GM12878 (cell line): ENCODE data around the gene GCM1.
"Not testable (repeated sequence)": the region's sequence is repeated elsewhere in the genome, so short reads cannot be mapped to it uniquely, and the experiment has no call there.

Source experiments
- ATF3 ChIP-seq: IDR thresholded peaks from 2 replicates; pipeline ENCODE4 v1.6.1; 2011; ENCODE audit warnings: low read depth, mild to moderate bottlenecking, low read length, moderate library complexity, borderline replicate concordance; ENCODE audit errors: extremely low read depth
- CTCF ChIP-seq, 3 experiments: IDR thresholded peaks in 2 of 3; conservative IDR thresholded peaks in 1 of 3; 2 replicates each; pipeline ENCODE4 v1.5.1; 2011; ENCODE audit warnings: low read depth in 3 of 3, low read length in 3 of 3, mild to moderate bottlenecking in 3 of 3, control low read depth in 2 of 3, moderate library complexity in 2 of 3, inconsistent platforms in 1 of 3, mixed read lengths in 1 of 3; ENCODE audit not compliant: control insufficient read depth in 2 of 3, insufficient read depth in 1 of 3; ENCODE audit errors: extremely low read depth in 1 of 3
- HDAC2 ChIP-seq: fragments of 200-600 bp; sonication (generic); IDR thresholded peaks from 2 replicates; pipeline ENCODE4 v1.6.1; 2017
- POLR2A ChIP-seq: IDR thresholded peaks from 2 replicates; pipeline ENCODE4 v1.6.1; 2011; ENCODE audit warnings: low read depth, mild to moderate bottlenecking, low read length
- POLR2AphosphoS5 ChIP-seq: IDR thresholded peaks from 2 replicates; pipeline ENCODE4 v1.6.1; 2011; ENCODE audit warnings: mild to moderate bottlenecking, low read length, inconsistent platforms
- RFX5 ChIP-seq: IDR thresholded peaks from 2 replicates; pipeline ENCODE4 v1.6.1; 2011; ENCODE audit warnings: low read depth, low read length, improper control_type of control experiment

- not testable (repeated sequence) for TF ChIP-seq ATF3; CTCF (IDR thresholded peaks at IDR 0.05 in 2 of 3, conservative IDR thresholded peaks at IDR 0.05 in 1 of 3; ENCODE audit: control insufficient read depth in 2 of 3, extremely low read depth in 1 of 3, insufficient read depth in 1 of 3, low read depth in 3 of 3, low read length in 3 of 3); RFX5; HDAC2; POLR2A; POLR2AphosphoS5
These were observed 9.4 kb upstream of the GCM1 start for GRCh38 chr6:53158076-53158475.
